Esophagus muscularis mucosa (tissue), 4 donors: Measurements from ENCODE around the gene FAM89A. TPM values are rescaled to one million over a fixed set of nuclear protein-coding genes. Genes with fewer than 3 reads are reported as not detected.

Experiments
- DNase-seq: peaks from one replicate; pipeline ENCODE4 v3.0.0-alpha.2; 2017; ENCODE audit errors: extremely low spot score
- H3K27ac ChIP-seq, 4 donors: fragments of 200-600 bp; sonication (generic); replicated peaks in 1 of 4; 1 replicate in 3 of 4; 2 replicates in 1 of 4; pipeline ENCODE4 v1.5.1; 2016 to 2019; ENCODE audit warnings: mild to moderate bottlenecking in 1 of 4
- H3K27me3 ChIP-seq, 4 donors: fragments of 200-600 bp; sonication (generic); one replicate each; pipeline versions ENCODE4 v1.5.1 to v1.6.0; 2016 to 2019
- H3K36me3 ChIP-seq, 4 donors: fragments of 200-600 bp; sonication (generic); one replicate each; pipeline ENCODE4 v1.5.1; 2016 to 2019
- H3K4me1 ChIP-seq, 4 donors: fragments of 200-600 bp; sonication (generic); one replicate each; pipeline ENCODE4 v1.5.1; 2016 to 2019
- H3K4me3 ChIP-seq, 4 donors: fragments of 200-600 bp; sonication (generic); 1 replicate in 2 of 4; 2 replicates in 2 of 4; pipeline ENCODE4 v1.5.1; 2016 to 2019; ENCODE audit warnings: mild to moderate bottlenecking in 4 of 4, moderate library complexity in 1 of 4
- H3K9me3 ChIP-seq, 4 donors: fragments of 200-600 bp; sonication (generic); 1 replicate in 3 of 4; 2 replicates in 1 of 4; pipeline ENCODE4 v1.5.1; 2016 to 2019
- CTCF ChIP-seq, 3 experiments: fragments of 200-600 bp in 2 of 3; fragments of 450-650 bp in 1 of 3; sonication (generic) in 2 of 3; IDR thresholded peaks; one replicate each; pipeline ENCODE4 v1.5.1; 2017 to 2019; ENCODE audit warnings: antibody characterized with exemption in 3 of 3, mild to moderate bottlenecking in 2 of 3, moderate library complexity in 1 of 3
- EP300 ChIP-seq: sonication (generic); formaldehyde crosslinking; IDR thresholded peaks from one replicate; pipeline ENCODE4 v1.6.1; 2017; ENCODE audit warnings: antibody characterized with exemption
- POLR2A ChIP-seq: fragments of 450-650 bp; IDR thresholded peaks from one replicate; pipeline ENCODE4 v1.6.1; 2017; ENCODE audit warnings: antibody characterized with exemption, moderate library complexity, mild to moderate bottlenecking, low read depth
- POLR2AphosphoS5 ChIP-seq, 2 donors: sonication (generic); formaldehyde crosslinking; IDR thresholded peaks; one replicate each; pipeline ENCODE4 v1.6.1; 2017; ENCODE audit warnings: antibody characterized with exemption in 2 of 2
- WGBS: methylation state at CpG from one replicate; pipeline ENCODE4 v1.1.5; 2018; 5-methylcytosine and 5-hydroxymethylcytosine counted together
- intact Hi-C: fragments of 100-400 bp; cut with DNase I; formaldehyde crosslinking; loops from one replicate; pipeline ENCODE4 v1.15.1; 2023
- total RNA-seq, 4 donors: library from RNA; depleted of rRNA; stranded (reverse); fragments of >200 nt; gene quantifications; one replicate each; pipeline versions ENCODE4 v1.1.0 to v1.2.1, GENCODE V29; 2016

FAM89A gene
- total RNA-seq, 4 donors from 2014 or later = 1.7 to 13.6 (median 5.6) TPM

GRCh38 chr1:231076802-231077201 is 36.7 kb upstream of the FAM89A start:
- 95% methylated on average over 5 of the region's 5 CpGs for WGBS
- Histone ChIP-seq H3K27me3 (peaks cover 0 to 5% (median 0%) of the 10 kb centered on the region in 4 donors), H3K4me1 (no peaks in the 10 kb centered on the region), H3K4me3 (no peak overlapping the region), H3K27ac (no peak overlapping the region), H3K9me3 (peaks cover 0 to 5% (median 0%) of the 10 kb centered on the region in 4 donors), H3K36me3 (no peaks in the 10 kb centered on the region)
- TF ChIP-seq POLR2A = no peak
- no peak for TF ChIP-seq POLR2AphosphoS5 (IDR thresholded peaks at IDR 0.05)
- no peak for TF ChIP-seq CTCF (IDR thresholded peaks at IDR 0.05)
- no peak for TF ChIP-seq EP300
- DNase-seq = no peak
- intact Hi-C loops = no loop called here

GRCh38 chr1:231075497-231075896 is 35.4 kb upstream of the FAM89A start:
- 81% methylated on average over 6 of the region's 6 CpGs for WGBS
- H3K9me3 ChIP-seq = peaks cover 0 to 5% (median 0%) of the 10 kb centered on the region in 4 donors
- intact Hi-C loops = no loop called here
- H3K27ac ChIP-seq = no peak overlapping the region
- DNase-seq = no peak
- H3K36me3 ChIP-seq = no peaks in the 10 kb centered on the region
- TF ChIP-seq CTCF (IDR thresholded peaks at IDR 0.05) (no peak), POLR2AphosphoS5 (IDR thresholded peaks at IDR 0.05) (no peak), POLR2A (no peak), EP300 (no peak)
- H3K27me3 ChIP-seq = peaks cover 0 to 4% (median 0%) of the 10 kb centered on the region in 4 donors
- no peak overlapping the region for H3K4me3 ChIP-seq
- H3K4me1 ChIP-seq = peaks cover 0 to 3% (median 0%) of the 10 kb centered on the region in 4 donors

GRCh38 chr1:231075020-231075419 is 35.0 kb upstream of the FAM89A start:
- H3K27me3 ChIP-seq = peaks cover 0 to 4% (median 0%) of the 10 kb centered on the region in 4 donors
- no peaks in the 10 kb centered on the region for H3K36me3 ChIP-seq
- no peak for TF ChIP-seq CTCF (IDR thresholded peaks at IDR 0.05)
- no peak for TF ChIP-seq POLR2AphosphoS5 (IDR thresholded peaks at IDR 0.05)
- no peak for TF ChIP-seq POLR2A
- H3K4me1 ChIP-seq = peaks cover 0 to 3% (median 0%) of the 10 kb centered on the region in 4 donors
- WGBS = 79% methylated on average over 4 of the region's 6 CpGs
- H3K9me3 ChIP-seq = peaks cover 0 to 5% (median 0%) of the 10 kb centered on the region in 4 donors
- DNase-seq = no peak
- no peak overlapping the region for H3K4me3 ChIP-seq
- intact Hi-C loops = no loop called here
- no peak overlapping the region for H3K27ac ChIP-seq

GRCh38 chr1:231074046-231074445 is 34.0 kb upstream of the FAM89A start:
- 86% methylated on average over 2 of the region's 2 CpGs for WGBS
- TF ChIP-seq EP300 (no peak), CTCF (IDR thresholded peaks at IDR 0.05) (no peak), POLR2A (no peak), POLR2AphosphoS5 (IDR thresholded peaks at IDR 0.05) (no peak)
- intact Hi-C loops = no loop called here

GRCh38 chr1:231073331-231073730 is 33.3 kb upstream of the FAM89A start:
- no peak for DNase-seq
- TF ChIP-seq CTCF (IDR thresholded peaks at IDR 0.05) = no peak
- TF ChIP-seq EP300 = no peak
- TF ChIP-seq POLR2A = no peak
- TF ChIP-seq POLR2AphosphoS5 (IDR thresholded peaks at IDR 0.05) = no peak
- H3K4me1 ChIP-seq = peaks cover 0 to 3% (median 0%) of the 10 kb centered on the region in 4 donors
- peaks cover 0 to 4% (median 0%) of the 10 kb centered on the region in 4 donors for H3K27me3 ChIP-seq
- H3K9me3 ChIP-seq = peaks cover 0 to 5% (median 0%) of the 10 kb centered on the region in 4 donors
- no peak overlapping the region for H3K4me3 ChIP-seq
- no peaks in the 10 kb centered on the region for H3K36me3 ChIP-seq
- intact Hi-C loops = no loop called here
- 90% methylated on average over 3 of the region's 3 CpGs for WGBS
- no peak overlapping the region for H3K27ac ChIP-seq

More at GRCh38 chr1:231074046-231074445, 34.0 kb upstream of the FAM89A start:
- Histone ChIP-seq H3K9me3 (peaks cover 0 to 5% (median 0%) of the 10 kb centered on the region in 4 donors), H3K36me3 (no peaks in the 10 kb centered on the region), H3K27ac (no peak overlapping the region), H3K4me1 (peaks cover 0 to 3% (median 0%) of the 10 kb centered on the region in 4 donors), H3K27me3 (peaks cover 0 to 4% (median 0%) of the 10 kb centered on the region in 4 donors), H3K4me3 (no peak overlapping the region)
- no peak for DNase-seq
